NCI-H1048 (cell line): ENCODE measurements around the gene LRRC8B.
"Not testable (repeated sequence)": the region's sequence is repeated elsewhere in the genome, so short reads cannot be mapped to it uniquely, and the experiment has no call there.

Experiments used
- DNase-seq: peaks from one replicate; lab custom pipeline; 2025; lab: John Stamatoyannopoulos, UW

Gene LRRC8B

GRCh38 chr1:89525169-89525855 is 683 bp downstream of the LRRC8B start:
- DNase-seq = no peak

- DNase-seq = no peak
Observed at GRCh38 chr1:89527256-89527655, 2.6 kb downstream of the LRRC8B start.

- no peak for DNase-seq
Observed at GRCh38 chr1:89527750-89528381, 3.2 kb downstream of the LRRC8B start.

- DNase-seq = no peak
Observed at GRCh38 chr1:89528382-89528780, 3.8 kb downstream of the LRRC8B start.

GRCh38 chr1:89529196-89529595 is 4.6 kb downstream of the LRRC8B start:
- DNase-seq = no peak

- DNase-seq = no peak
Observed at GRCh38 chr1:89530444-89531089, 5.9 kb downstream of the LRRC8B start.

GRCh38 chr1:89531480-89532139 is 7.0 kb downstream of the LRRC8B start:
- DNase-seq = no peak

- no peak for DNase-seq
Observed at GRCh38 chr1:89532228-89532627, 7.6 kb downstream of the LRRC8B start.

- no peak for DNase-seq
Observed at GRCh38 chr1:89532866-89533265, 8.2 kb downstream of the LRRC8B start.

GRCh38 chr1:89535537-89535936 is 10.9 kb downstream of the LRRC8B start:
- DNase-seq = no peak

GRCh38 chr1:89536555-89537341 is 12.1 kb downstream of the LRRC8B start:
- DNase-seq = no peak

- DNase-seq = no peak
Observed at GRCh38 chr1:89538361-89538760, 13.7 kb downstream of the LRRC8B start.

GRCh38 chr1:89539128-89539527 is 14.5 kb downstream of the LRRC8B start:
- no peak for DNase-seq

- DNase-seq = no peak
Observed at GRCh38 chr1:89540406-89540970, 15.9 kb downstream of the LRRC8B start.

GRCh38 chr1:89542345-89542744 is 17.7 kb downstream of the LRRC8B start:
- DNase-seq = no peak

GRCh38 chr1:89543632-89544031 is 19.0 kb downstream of the LRRC8B start:
- DNase-seq = not testable (repeated sequence)

GRCh38 chr1:89545264-89546038 is 20.8 kb downstream of the LRRC8B start:
- DNase-seq = no peak

GRCh38 chr1:89546082-89546889 is 21.7 kb downstream of the LRRC8B start:
- no peak for DNase-seq

- DNase-seq = no peak
Observed at GRCh38 chr1:89546934-89547562, 22.4 kb downstream of the LRRC8B start.
